A673 (cell line): ENCODE results near the gene BBX. TPM values are rescaled to one million over a fixed set of nuclear protein-coding genes. Genes with fewer than 3 reads are reported as not detected.

Experiments used
- BruUV-seq: library from RNA; stranded (reverse); fragments of 400-500 nt; replicated peaks from 2 replicates; lab custom pipeline; 2021; lab: Mats Ljungman, UMichigan
- CTCF ChIA-PET: fragments of 300-600 bp; sonication (Branson Sonifier 250); formaldehyde crosslinking; loops from one replicate; lab custom pipeline; 2022; ENCODE audit warnings: antibody characterized with exemption; lab: Charles Lee
- POLR2A ChIA-PET: fragments of 300-600 bp; sonication (Branson Sonifier 250); formaldehyde crosslinking; loops from one replicate; lab custom pipeline; 2022; ENCODE audit warnings: antibody characterized with exemption; ENCODE audit not compliant: low non-redundant PET; lab: Charles Lee
- DNase-seq: peaks from one replicate; pipeline ENCODE4 v3.0.0-alpha.2; 2015; ENCODE audit warnings: low spot score
- H3K27ac ChIP-seq: fragments of 200-600 bp; sonication (generic); 2 replicates; pipeline ENCODE4 v1.5.1; 2016; ENCODE audit warnings: mixed run types, low read depth, mild to moderate bottlenecking, mixed read lengths, antibody characterized with exemption, low read length; ENCODE audit not compliant: poor library complexity, severe bottlenecking
- H3K27me3 ChIP-seq: fragments of 200-600 bp; sonication (generic); replicated peaks from 2 replicates; pipeline ENCODE4 v1.6.1; 2017; ENCODE audit warnings: mixed run types, low read depth, mild to moderate bottlenecking, mixed read lengths, antibody characterized with exemption, low read length; ENCODE audit not compliant: insufficient read depth, poor library complexity
- H3K36me3 ChIP-seq: fragments of 200-600 bp; sonication (generic); 2 replicates; pipeline ENCODE4 v1.6.1; 2016; ENCODE audit warnings: mixed run types, mild to moderate bottlenecking, mixed read lengths, antibody characterized with exemption, low read length; ENCODE audit not compliant: insufficient read depth, poor library complexity, severe bottlenecking
- H3K4me1 ChIP-seq: fragments of 200-600 bp; sonication (generic); 2 replicates; pipeline ENCODE4 v1.6.1; 2017; ENCODE audit warnings: mixed run types, mild to moderate bottlenecking, mixed read lengths, antibody characterized with exemption, low read length; ENCODE audit not compliant: insufficient read depth, poor library complexity, severe bottlenecking
- H3K4me3 ChIP-seq: fragments of 200-600 bp; sonication (generic); 2 replicates; pipeline ENCODE4 v1.5.1; 2016; ENCODE audit warnings: low read depth, mixed run types, mild to moderate bottlenecking, mixed read lengths, low read length; ENCODE audit not compliant: poor library complexity, severe bottlenecking
- H3K9me3 ChIP-seq: fragments of 200-600 bp; sonication (generic); 2 replicates; pipeline ENCODE4 v1.6.1; 2016; ENCODE audit warnings: mixed run types, low read depth, mild to moderate bottlenecking, mixed read lengths, antibody characterized with exemption, low read length; ENCODE audit not compliant: poor library complexity, severe bottlenecking
- EZH2 ChIP-seq: fragments of 200-600 bp; sonication (generic); IDR thresholded peaks from 2 replicates; pipeline ENCODE4 v1.6.1; 2017; ENCODE audit warnings: borderline replicate concordance, low read depth, mild to moderate bottlenecking, mixed read lengths, antibody characterized with exemption, low read length; ENCODE audit not compliant: poor library complexity, severe bottlenecking
- intact Hi-C: fragments of 100-400 bp; cut with micrococcal nuclease; formaldehyde crosslinking; loops from one replicate; pipeline ENCODE4 v1.10.0; 2022; ENCODE audit not compliant: unreplicated experiment
- total RNA-seq: library from RNA; stranded (reverse); gene quantifications from 2 replicates; pipeline ENCODE4 v1.2.3, GENCODE V29; 2021
- TF ChIP-seq, protein P1 (sequence below): fragments of 300-800, 200-600 bp; sonication (generic); conservative IDR thresholded peaks from 2 replicates; pipeline ENCODE4 v1.5.1; 2017; ENCODE audit warnings: low read depth, mild to moderate bottlenecking, antibody characterized with exemption, low read length, moderate library complexity, mixed read lengths

BBX gene
- total RNA-seq, 1 experiment from 2014 or later: 28.9 TPM

DNA sequence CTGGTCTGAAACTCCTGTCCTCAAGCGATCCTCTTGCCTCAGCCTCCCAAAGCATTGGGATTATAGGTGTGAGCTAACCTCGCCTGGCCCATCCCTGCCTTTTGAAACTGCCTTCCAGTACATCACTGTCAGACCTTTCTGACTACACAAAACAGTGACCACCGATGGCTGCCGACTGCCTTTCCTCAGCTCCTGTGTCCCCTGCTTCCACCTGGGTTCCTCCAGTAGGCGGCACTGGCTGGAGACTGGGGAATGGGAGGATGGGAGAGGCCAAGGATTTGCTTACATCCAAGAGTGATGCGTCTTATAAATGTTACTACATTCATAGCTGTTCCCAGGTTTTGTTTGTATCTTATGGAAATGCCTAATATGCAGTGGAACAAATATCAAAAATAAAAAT, 242.8 kb downstream of the BBX start:
- Histone ChIP-seq H3K4me3 (no peak overlapping the region), H3K27me3 (no peaks in the 10 kb centered on the region), H3K4me1 (no peaks in the 10 kb centered on the region), H3K9me3 (no peaks in the 10 kb centered on the region), H3K36me3 (no peaks in the 10 kb centered on the region), H3K27ac (no peak overlapping the region)
- no TSS peak for BruUV-seq
- intact Hi-C loops: no loop called here
- ChIA-PET CTCF (no interaction called here), POLR2A (interaction anchor here (0.6 kb wide), 2 partner anchors 14 to 368 kb away, joined by 3 to 4 read pairs; no protein-coding TSS in a partner anchor)
- no peak for TF ChIP-seq EZH2
- TF ChIP-seq, protein P1, sequence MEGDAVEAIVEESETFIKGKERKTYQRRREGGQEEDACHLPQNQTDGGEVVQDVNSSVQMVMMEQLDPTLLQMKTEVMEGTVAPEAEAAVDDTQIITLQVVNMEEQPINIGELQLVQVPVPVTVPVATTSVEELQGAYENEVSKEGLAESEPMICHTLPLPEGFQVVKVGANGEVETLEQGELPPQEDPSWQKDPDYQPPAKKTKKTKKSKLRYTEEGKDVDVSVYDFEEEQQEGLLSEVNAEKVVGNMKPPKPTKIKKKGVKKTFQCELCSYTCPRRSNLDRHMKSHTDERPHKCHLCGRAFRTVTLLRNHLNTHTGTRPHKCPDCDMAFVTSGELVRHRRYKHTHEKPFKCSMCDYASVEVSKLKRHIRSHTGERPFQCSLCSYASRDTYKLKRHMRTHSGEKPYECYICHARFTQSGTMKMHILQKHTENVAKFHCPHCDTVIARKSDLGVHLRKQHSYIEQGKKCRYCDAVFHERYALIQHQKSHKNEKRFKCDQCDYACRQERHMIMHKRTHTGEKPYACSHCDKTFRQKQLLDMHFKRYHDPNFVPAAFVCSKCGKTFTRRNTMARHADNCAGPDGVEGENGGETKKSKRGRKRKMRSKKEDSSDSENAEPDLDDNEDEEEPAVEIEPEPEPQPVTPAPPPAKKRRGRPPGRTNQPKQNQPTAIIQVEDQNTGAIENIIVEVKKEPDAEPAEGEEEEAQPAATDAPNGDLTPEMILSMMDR: no peak
- no peak for DNase-seq

DNA sequence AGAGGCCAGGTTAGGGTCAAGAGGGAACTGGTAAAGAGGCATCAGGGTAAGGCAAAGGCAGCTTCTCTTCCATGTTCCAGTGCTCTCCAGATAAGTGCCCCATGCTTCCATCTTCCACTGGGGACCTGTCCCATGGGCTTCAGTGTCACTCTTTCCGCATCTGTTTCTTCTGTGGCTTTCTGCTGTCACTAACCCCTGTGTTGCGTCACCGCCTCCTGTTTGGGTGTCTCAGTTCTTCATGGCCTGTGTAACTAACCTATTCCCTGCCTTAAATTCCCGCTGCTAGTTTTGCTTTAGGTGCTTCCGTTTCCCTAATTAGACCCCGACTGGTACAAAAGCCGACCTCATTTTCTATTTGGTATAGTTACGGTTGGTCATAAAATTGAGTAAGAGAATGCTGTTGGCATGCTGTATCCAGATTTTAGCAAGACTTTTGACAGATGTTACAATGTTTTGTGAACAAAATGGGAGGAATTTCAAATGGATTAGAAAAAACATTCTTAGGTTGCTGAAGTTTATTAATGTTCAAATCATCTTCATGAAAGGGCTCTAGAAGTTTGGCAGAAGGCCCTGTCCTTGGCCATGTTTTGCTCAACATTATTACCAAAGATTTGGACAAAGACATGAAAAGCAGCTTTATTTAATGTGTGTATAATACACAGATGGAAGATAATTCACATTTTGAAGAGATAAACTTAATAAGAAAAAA, 245.3 kb downstream of the BBX start:
- ChIA-PET CTCF (no interaction called here), POLR2A (no interaction called here)
- no peak for TF ChIP-seq EZH2
- TF ChIP-seq, protein P1: no peak

DNA sequence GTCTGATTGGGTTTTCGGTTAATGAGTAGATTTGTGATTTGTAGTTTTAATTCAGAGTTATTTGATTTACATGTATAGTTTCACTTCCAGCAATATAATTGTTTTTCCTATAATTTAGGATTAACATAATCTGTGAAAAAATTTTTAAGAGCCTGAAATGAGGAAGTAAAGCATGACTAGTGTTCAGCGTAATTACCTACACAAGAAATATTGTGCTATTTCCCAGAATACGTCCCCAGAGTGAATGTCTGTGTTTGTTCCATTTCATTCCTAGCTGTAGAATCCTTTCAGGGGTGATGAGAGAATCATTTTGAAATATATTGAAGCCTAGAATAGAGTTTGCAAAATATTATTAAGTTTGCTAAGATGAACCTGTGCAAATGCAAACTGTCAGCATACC, 247.1 kb downstream of the BBX start:
- H3K36me3 ChIP-seq: no peaks in the 10 kb centered on the region
- no TSS peak for BruUV-seq
- DNase-seq: no peak
- CTCF ChIA-PET: no interaction called here
- TF ChIP-seq, protein P1: no peak
- no peak for TF ChIP-seq EZH2
- POLR2A ChIA-PET: no interaction called here
- no peaks in the 10 kb centered on the region for H3K4me1 ChIP-seq
- H3K27me3 ChIP-seq: no peaks in the 10 kb centered on the region
- H3K4me3 ChIP-seq: no peak overlapping the region
- no peaks in the 10 kb centered on the region for H3K9me3 ChIP-seq
- H3K27ac ChIP-seq: no peak overlapping the region
- intact Hi-C loops: no loop called here

More for the DNA sequence above, 245.3 kb downstream of the BBX start:
- no peak overlapping the region for H3K4me3 ChIP-seq
- H3K27me3 ChIP-seq: no peaks in the 10 kb centered on the region
- peak; percentile 37 for DNase-seq
- H3K4me1 ChIP-seq: no peaks in the 10 kb centered on the region
- intact Hi-C loops: no loop called here
- H3K9me3 ChIP-seq: no peaks in the 10 kb centered on the region
- H3K36me3 ChIP-seq: no peaks in the 10 kb centered on the region
- no TSS peak for BruUV-seq
- H3K27ac ChIP-seq: no peak overlapping the region
